ENCODE results near the gene EEIG2. TPM values are rescaled to one million over a fixed set of nuclear protein-coding genes. Genes with fewer than 3 reads are reported as not detected.

The EEIG2 gene
- total and polyA plus RNA-seq, 2 of the 13 experiments (the other 11 are each of a cell fraction or from before 2014, with no cell fraction given) = 0.90 to 3.2 TPM

DNA sequence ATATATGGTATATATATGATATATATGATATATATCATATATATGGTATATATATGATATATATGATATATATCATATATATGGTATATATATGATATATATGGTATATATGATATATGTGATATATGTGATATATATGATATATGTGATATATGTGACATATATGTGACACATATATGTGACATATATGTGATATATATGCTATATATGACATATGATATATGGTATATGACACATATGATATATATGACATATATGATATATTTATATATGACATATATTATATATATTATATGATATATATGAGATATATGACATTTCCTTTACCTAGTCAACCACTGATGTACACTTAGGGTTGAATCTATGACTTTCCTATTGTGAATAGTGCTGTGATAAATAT, 36.1 kb upstream of the EEIG2 start:
- Histone ChIP-seq H3K79me2 (ENCODE audit: insufficient read depth, low read length) (no peaks in the 10 kb centered on the region), H3K36me3 (replicated peaks in 1 of 2; ENCODE audit: control insufficient read depth in 1 of 2, insufficient read depth in 2 of 2, low read length in 2 of 2) (no peaks in the 10 kb centered on the region), H3K4me1 (ENCODE audit: insufficient read depth, low read length) (no peaks in the 10 kb centered on the region), H2AFZ (ENCODE audit: low read length) (no peak overlapping the region), H3K9me3 (ENCODE audit: low read length) (no peaks in the 10 kb centered on the region), H3K27ac (ENCODE audit: extremely low read length, insufficient read depth, low read length) (no peak overlapping the region), H3K4me3 (replicated peaks in 1 of 3; ENCODE audit: insufficient read depth in 1 of 3, low read depth in 2 of 3, low read length in 3 of 3) (no peak overlapping the region), H3K4me2 (ENCODE audit: low read depth, low read length) (no peak overlapping the region), H3K9ac (ENCODE audit: insufficient read depth, low read depth, low read length) (no peak overlapping the region), H3K27me3 (ENCODE audit: control insufficient read depth in 1 of 2, insufficient read depth in 2 of 2, low read length in 2 of 2) (0 out of 5 replicates have a peak, but pooled peaks cover 0 to 4% of the 10 kb centered on the region in 2 experiments), H4K20me1 (ENCODE audit: insufficient read depth, low read length) (no peaks in the 10 kb centered on the region)
- no TSS peak for BruUV-seq (replicated peaks)
- in situ Hi-C loops (cut with HindIII; ENCODE audit: extremely low pct_ligation_motif_present, low pct_unique_long_range_greater_than_20kb) (no loop called here), intact Hi-C loops (cut with micrococcal nuclease; ENCODE audit: unreplicated experiment) (no loop called here)
- DNase-seq (ENCODE audit: low spot score) (no peak), ATAC-seq (no peak), FAIRE-seq (no peak)
- CTCF ChIA-PET (ENCODE audit: low intra/inter-chr PET ratio, low total read pairs) = no interaction called here
- POLR2A ChIA-PET = no interaction called here
- TF ChIP-seq, protein P1, sequence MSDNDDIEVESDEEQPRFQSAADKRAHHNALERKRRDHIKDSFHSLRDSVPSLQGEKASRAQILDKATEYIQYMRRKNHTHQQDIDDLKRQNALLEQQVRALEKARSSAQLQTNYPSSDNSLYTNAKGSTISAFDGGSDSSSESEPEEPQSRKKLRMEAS (IDR thresholded peaks at IDR 0.05) = no peak
- TF ChIP-seq ZNF792 (CRISPR knock-in tag; IDR thresholded peaks at IDR 0.05) (no peak), ZNF20 (CRISPR knock-in tag; IDR thresholded peaks at IDR 0.05) (no peak), ZNF264 (CRISPR knock-in tag; IDR thresholded peaks at IDR 0.05) (no peak), ZNF572 (CRISPR knock-in tag; IDR thresholded peaks at IDR 0.05) (no peak), MAFK (conservative IDR thresholded peaks at IDR 0.05 in 1 of 2, IDR thresholded peaks at IDR 0.05 in 1 of 2; ENCODE audit: low read length in 2 of 2) (no peak), GATA4 (IDR thresholded peaks at IDR 0.05; ENCODE audit: borderline replicate concordance, low read depth) (no peak), ZNF777 (CRISPR knock-in tag; IDR thresholded peaks at IDR 0.05) (no peak), MLLT10 (CRISPR knock-in tag; IDR thresholded peaks at IDR 0.05) (no peak), ZNF552 (CRISPR knock-in tag; IDR thresholded peaks at IDR 0.05; ENCODE audit: borderline replicate concordance) (no peak), ZNF44 (CRISPR knock-in tag; IDR thresholded peaks at IDR 0.05) (no peak), ZNF451 (CRISPR knock-in tag; IDR thresholded peaks at IDR 0.05) (no peak), HOXA7 (CRISPR knock-in tag; IDR thresholded peaks at IDR 0.05) (no peak)
- TF ChIP-seq, protein P2, sequence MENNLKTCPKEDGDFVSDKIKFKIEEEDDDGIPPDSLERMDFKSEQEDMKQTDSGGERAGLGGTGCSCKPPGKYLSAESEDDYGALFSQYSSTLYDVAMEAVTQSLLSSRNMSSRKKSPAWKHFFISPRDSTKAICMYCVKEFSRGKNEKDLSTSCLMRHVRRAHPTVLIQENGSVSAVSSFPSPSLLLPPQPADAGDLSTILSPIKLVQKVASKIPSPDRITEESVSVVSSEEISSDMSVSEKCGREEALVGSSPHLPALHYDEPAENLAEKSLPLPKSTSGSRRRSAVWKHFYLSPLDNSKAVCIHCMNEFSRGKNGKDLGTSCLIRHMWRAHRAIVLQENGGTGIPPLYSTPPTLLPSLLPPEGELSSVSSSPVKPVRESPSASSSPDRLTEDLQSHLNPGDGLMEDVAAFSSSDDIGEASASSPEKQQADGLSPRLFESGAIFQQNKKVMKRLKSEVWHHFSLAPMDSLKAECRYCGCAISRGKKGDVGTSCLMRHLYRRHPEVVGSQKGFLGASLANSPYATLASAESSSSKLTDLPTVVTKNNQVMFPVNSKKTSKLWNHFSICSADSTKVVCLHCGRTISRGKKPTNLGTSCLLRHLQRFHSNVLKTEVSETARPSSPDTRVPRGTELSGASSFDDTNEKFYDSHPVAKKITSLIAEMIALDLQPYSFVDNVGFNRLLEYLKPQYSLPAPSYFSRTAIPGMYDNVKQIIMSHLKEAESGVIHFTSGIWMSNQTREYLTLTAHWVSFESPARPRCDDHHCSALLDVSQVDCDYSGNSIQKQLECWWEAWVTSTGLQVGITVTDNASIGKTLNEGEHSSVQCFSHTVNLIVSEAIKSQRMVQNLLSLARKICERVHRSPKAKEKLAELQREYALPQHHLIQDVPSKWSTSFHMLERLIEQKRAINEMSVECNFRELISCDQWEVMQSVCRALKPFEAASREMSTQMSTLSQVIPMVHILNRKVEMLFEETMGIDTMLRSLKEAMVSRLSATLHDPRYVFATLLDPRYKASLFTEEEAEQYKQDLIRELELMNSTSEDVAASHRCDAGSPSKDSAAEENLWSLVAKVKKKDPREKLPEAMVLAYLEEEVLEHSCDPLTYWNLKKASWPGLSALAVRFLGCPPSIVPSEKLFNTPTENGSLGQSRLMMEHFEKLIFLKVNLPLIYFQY (CRISPR knock-in tag; IDR thresholded peaks at IDR 0.05; ENCODE audit: borderline replicate concordance) = no peak
- TF ChIP-seq, protein P3, sequence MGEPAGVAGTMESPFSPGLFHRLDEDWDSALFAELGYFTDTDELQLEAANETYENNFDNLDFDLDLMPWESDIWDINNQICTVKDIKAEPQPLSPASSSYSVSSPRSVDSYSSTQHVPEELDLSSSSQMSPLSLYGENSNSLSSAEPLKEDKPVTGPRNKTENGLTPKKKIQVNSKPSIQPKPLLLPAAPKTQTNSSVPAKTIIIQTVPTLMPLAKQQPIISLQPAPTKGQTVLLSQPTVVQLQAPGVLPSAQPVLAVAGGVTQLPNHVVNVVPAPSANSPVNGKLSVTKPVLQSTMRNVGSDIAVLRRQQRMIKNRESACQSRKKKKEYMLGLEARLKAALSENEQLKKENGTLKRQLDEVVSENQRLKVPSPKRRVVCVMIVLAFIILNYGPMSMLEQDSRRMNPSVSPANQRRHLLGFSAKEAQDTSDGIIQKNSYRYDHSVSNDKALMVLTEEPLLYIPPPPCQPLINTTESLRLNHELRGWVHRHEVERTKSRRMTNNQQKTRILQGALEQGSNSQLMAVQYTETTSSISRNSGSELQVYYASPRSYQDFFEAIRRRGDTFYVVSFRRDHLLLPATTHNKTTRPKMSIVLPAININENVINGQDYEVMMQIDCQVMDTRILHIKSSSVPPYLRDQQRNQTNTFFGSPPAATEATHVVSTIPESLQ (CRISPR knock-in tag; conservative IDR thresholded peaks at IDR 0.05) = no peak
- TF ChIP-seq, protein P4, sequence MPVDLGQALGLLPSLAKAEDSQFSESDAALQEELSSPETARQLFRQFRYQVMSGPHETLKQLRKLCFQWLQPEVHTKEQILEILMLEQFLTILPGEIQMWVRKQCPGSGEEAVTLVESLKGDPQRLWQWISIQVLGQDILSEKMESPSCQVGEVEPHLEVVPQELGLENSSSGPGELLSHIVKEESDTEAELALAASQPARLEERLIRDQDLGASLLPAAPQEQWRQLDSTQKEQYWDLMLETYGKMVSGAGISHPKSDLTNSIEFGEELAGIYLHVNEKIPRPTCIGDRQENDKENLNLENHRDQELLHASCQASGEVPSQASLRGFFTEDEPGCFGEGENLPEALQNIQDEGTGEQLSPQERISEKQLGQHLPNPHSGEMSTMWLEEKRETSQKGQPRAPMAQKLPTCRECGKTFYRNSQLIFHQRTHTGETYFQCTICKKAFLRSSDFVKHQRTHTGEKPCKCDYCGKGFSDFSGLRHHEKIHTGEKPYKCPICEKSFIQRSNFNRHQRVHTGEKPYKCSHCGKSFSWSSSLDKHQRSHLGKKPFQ (CRISPR knock-in tag; IDR thresholded peaks at IDR 0.05; ENCODE audit: insufficient replicate concordance) = no peak
- TF ChIP-seq, protein P5, sequence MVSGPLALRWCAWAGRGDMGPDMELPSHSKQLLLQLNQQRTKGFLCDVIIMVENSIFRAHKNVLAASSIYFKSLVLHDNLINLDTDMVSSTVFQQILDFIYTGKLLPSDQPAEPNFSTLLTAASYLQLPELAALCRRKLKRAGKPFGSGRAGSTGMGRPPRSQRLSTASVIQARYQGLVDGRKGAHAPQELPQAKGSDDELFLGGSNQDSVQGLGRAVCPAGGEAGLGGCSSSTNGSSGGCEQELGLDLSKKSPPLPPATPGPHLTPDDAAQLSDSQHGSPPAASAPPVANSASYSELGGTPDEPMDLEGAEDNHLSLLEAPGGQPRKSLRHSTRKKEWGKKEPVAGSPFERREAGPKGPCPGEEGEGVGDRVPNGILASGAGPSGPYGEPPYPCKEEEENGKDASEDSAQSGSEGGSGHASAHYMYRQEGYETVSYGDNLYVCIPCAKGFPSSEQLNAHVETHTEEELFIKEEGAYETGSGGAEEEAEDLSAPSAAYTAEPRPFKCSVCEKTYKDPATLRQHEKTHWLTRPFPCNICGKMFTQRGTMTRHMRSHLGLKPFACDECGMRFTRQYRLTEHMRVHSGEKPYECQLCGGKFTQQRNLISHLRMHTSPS (CRISPR knock-in tag; IDR thresholded peaks at IDR 0.05; ENCODE audit: low read depth) = no peak
